Vagina (tissue), 2 donors: ENCODE results near the gene LMNTD2.

ENCODE experiments used
- POLR2A ChIP-seq, 2 donors: fragments of 450-650 bp; IDR thresholded peaks; one replicate each; pipeline ENCODE4 v1.6.1; 2017; ENCODE audit warnings: antibody characterized with exemption in 2 of 2, mild to moderate bottlenecking in 2 of 2, moderate library complexity in 2 of 2
- TF ChIP-seq, protein P1 (sequence below), 3 experiments: fragments of 450-650 bp in 2 of 3; fragments of 200-600 bp in 1 of 3; sonication (generic) in 1 of 3; IDR thresholded peaks; one replicate each; pipeline ENCODE4 v1.5.1; 2017 to 2019; ENCODE audit warnings: antibody characterized with exemption in 3 of 3, mild to moderate bottlenecking in 2 of 3, moderate library complexity in 2 of 3

DNA sequence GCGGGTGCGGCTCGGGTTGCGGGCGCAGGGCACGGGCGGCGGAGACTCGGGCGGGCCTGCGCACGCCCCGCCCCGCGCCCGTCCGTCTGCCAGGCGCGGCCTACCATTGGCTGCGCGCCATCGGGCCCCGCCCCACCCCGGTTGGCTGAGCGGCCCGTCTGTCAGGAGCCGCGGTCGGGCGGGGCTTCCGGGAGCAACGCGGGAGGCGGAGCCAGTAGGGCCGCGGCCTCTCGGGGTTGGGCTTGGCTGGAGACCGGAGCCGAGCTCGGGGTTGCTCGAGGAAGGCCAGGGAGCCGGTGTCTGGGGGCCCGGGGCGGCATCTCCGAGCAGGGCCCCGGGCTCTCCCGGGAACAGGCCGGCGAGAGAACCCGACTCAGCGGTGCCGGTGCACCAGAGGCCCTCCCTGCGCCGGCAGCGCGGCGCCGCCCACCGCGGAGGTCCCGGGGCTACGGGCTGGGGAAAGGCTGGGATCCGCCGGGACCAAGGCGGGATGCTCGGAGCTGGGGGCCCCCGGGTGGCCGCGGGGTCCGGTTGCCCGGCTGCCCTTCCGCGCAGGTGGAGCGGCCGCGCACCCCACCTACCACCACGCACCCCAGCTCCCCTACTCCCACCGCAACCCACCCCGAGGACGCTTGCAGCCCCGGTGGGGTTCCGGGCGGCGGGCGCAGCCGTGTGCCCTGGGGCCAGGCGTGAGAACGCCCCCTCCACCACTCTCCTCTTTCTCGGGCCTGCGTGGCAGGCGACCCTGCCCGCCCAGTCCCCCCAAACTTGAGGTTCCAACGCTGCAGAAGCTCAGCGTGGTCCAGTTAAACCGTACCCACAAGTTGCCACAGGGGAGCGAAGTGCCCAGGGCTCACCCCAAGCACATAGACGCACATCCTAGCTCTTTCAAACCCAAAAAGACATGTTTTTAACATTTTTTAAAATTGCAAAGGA, 24.8 kb downstream of the LMNTD2 start, which contains the start of gene HRAS:
- TF ChIP-seq, protein P1, sequence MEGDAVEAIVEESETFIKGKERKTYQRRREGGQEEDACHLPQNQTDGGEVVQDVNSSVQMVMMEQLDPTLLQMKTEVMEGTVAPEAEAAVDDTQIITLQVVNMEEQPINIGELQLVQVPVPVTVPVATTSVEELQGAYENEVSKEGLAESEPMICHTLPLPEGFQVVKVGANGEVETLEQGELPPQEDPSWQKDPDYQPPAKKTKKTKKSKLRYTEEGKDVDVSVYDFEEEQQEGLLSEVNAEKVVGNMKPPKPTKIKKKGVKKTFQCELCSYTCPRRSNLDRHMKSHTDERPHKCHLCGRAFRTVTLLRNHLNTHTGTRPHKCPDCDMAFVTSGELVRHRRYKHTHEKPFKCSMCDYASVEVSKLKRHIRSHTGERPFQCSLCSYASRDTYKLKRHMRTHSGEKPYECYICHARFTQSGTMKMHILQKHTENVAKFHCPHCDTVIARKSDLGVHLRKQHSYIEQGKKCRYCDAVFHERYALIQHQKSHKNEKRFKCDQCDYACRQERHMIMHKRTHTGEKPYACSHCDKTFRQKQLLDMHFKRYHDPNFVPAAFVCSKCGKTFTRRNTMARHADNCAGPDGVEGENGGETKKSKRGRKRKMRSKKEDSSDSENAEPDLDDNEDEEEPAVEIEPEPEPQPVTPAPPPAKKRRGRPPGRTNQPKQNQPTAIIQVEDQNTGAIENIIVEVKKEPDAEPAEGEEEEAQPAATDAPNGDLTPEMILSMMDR (IDR thresholded peaks at IDR 0.05), result no peak
- peak in 1 of 2 donors; percentile 22 for TF ChIP-seq POLR2A (IDR thresholded peaks at IDR 0.05)
